Progenitor cell of endocrine pancreas (in vitro differentiated cells): Measurements from ENCODE around the gene TPO. TPM values are rescaled to one million over a fixed set of nuclear protein-coding genes. Genes with fewer than 3 reads are reported as not detected.

ENCODE experiments used
- DNase-seq: peaks from one replicate; pipeline ENCODE4 v3.0.0; 2021; ENCODE audit warnings: low spot score; ENCODE audit not compliant: unreplicated experiment
- H3K27ac Mint-ChIP-seq: 2 replicates; pipeline ENCODE4 v1.8.0; 2021; ENCODE audit warnings: mild to moderate bottlenecking, moderate library complexity, mixed read lengths
- H3K27me3 Mint-ChIP-seq: 2 replicates; pipeline ENCODE4 v1.8.0; 2021; ENCODE audit warnings: mixed read lengths
- H3K36me3 Mint-ChIP-seq: 2 replicates; pipeline ENCODE4 v1.8.0; 2022; ENCODE audit warnings: mixed read lengths; ENCODE audit not compliant: insufficient read depth
- H3K4me1 Mint-ChIP-seq: 2 replicates; pipeline ENCODE4 v1.8.0; 2021; ENCODE audit warnings: low read depth, mixed read lengths
- H3K4me3 Mint-ChIP-seq: 2 replicates; pipeline ENCODE4 v1.8.0; 2021; ENCODE audit warnings: low read depth, mild to moderate bottlenecking, moderate library complexity, mixed read lengths
- H3K9me3 Mint-ChIP-seq: 2 replicates; pipeline ENCODE4 v1.8.0; 2021; ENCODE audit warnings: low read depth, mixed read lengths
- total RNA-seq: library from RNA; stranded (reverse); gene quantifications from 2 replicates; pipeline ENCODE4 v1.2.1, GENCODE V29; 2021
- TF ChIP-seq, protein P1 (sequence below): fragments of 200-600 bp; sonication (generic); IDR thresholded peaks from one replicate; pipeline ENCODE4 v1.5.0; 2021; ENCODE audit warnings: antibody characterized with exemption, mild to moderate bottlenecking; ENCODE audit not compliant: unreplicated experiment

TPO gene
- total RNA-seq, 1 donor from 2014 or later: not detected

DNA sequence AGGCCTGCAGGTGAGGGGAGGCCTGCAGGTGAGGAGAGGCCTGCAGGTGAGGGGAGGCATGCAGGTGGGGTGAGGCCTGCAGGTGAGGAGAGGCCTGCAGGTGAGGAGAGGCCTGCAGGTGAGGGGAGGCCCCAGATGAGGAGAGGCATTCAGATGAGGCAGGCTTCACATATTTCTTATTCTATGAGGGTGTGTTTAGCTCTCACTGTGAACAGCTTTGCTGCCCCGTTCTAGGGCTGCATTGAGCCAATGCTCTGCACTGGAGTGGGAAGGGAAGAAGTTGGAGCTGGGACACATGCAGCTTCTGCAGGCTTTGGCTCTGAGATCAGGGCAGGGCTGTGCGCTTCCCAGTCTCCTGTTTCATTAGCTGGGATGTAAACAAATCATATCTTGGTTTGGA is 19.5 kb downstream of the TPO start:
- H3K9me3 Mint-ChIP-seq: no peaks in the 10 kb centered on the region
- TF ChIP-seq, protein P1, sequence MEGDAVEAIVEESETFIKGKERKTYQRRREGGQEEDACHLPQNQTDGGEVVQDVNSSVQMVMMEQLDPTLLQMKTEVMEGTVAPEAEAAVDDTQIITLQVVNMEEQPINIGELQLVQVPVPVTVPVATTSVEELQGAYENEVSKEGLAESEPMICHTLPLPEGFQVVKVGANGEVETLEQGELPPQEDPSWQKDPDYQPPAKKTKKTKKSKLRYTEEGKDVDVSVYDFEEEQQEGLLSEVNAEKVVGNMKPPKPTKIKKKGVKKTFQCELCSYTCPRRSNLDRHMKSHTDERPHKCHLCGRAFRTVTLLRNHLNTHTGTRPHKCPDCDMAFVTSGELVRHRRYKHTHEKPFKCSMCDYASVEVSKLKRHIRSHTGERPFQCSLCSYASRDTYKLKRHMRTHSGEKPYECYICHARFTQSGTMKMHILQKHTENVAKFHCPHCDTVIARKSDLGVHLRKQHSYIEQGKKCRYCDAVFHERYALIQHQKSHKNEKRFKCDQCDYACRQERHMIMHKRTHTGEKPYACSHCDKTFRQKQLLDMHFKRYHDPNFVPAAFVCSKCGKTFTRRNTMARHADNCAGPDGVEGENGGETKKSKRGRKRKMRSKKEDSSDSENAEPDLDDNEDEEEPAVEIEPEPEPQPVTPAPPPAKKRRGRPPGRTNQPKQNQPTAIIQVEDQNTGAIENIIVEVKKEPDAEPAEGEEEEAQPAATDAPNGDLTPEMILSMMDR: no peak
- no peak for DNase-seq
- no peaks in the 10 kb centered on the region for H3K36me3 Mint-ChIP-seq
- no peaks in the 10 kb centered on the region for H3K27me3 Mint-ChIP-seq
- H3K27ac Mint-ChIP-seq: no peak overlapping the region
- no peak overlapping the region for H3K4me3 Mint-ChIP-seq
- no peaks in the 10 kb centered on the region for H3K4me1 Mint-ChIP-seq

DNA sequence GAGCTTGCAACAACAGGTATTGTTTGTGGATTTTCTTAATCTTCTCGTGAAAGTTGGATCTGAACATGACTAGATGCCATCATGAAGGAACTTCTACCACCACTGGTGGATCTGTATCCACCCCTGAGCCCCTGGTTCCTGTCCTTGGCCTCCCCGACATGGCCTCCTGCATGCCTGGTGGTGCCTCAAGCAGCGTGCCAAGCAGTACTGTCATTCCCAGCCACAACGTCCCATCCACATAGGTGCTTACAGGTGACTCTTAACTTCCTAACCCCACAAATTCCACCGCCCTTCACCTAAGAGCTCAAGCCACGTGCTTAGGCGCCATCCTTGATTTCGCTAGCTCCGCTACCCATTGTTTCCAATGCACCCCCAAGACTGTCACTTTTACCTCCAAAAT is 23.1 kb downstream of the TPO start:
- TF ChIP-seq, protein P1: no peak
- Mint-ChIP-seq H3K27ac (no peak overlapping the region), H3K4me3 (no peak overlapping the region), H3K9me3 (no peaks in the 10 kb centered on the region), H3K36me3 (no peaks in the 10 kb centered on the region), H3K27me3 (no peaks in the 10 kb centered on the region), H3K4me1 (no peaks in the 10 kb centered on the region)
- no peak for DNase-seq

DNA sequence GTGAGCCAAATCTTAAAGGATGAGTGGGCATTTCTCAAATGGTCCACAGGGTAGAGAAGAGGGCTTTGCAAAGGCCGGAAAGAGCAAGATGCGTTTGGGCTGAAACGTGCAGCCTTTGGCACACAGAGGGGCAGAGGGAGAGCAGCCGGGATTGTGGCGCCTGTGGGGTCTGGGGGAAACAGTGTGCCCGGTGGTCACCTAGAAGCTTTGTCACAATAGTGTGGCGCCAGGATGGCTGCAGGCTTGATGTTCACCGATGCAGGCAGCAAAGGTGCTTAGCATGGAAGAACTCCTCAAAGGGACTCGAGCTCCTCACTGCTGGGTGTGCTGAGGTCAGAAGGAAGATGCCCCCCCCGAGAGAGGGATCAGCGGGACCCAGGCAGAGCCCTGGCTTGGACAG is 23.8 kb downstream of the TPO start:
- Mint-ChIP-seq H3K4me3 (no peak overlapping the region), H3K27ac (no peak overlapping the region)

DNA sequence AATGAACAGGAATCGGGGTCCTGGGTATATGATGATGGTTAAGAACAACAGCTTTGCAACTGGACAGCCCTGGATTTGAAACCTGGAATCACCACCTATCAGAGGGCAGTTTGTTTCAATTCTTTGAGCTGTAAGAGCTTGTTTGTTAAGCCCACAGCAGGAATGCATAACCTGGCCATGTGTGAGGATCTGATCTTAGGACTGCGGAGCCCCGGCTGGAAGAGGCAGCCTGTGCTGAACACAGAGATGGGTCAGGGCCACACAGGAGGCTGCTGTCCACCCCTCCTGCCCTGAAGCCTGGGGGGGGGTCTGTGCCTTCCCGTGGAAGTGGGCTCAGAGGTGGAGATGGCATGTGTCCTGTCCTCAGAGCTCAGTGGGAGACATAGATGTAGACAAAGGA is 24.3 kb downstream of the TPO start:
- no peaks in the 10 kb centered on the region for H3K27me3 Mint-ChIP-seq
- H3K4me1 Mint-ChIP-seq: no peaks in the 10 kb centered on the region
- H3K4me3 Mint-ChIP-seq: no peak overlapping the region
- DNase-seq: no peak
- H3K9me3 Mint-ChIP-seq: peaks cover 3% of the 10 kb centered on the region
- H3K27ac Mint-ChIP-seq: no peak overlapping the region
- TF ChIP-seq, protein P1: no peak
- H3K36me3 Mint-ChIP-seq: no peaks in the 10 kb centered on the region

More for the DNA sequence above, 23.8 kb downstream of the TPO start:
- H3K9me3 Mint-ChIP-seq: peaks cover 2% of the 10 kb centered on the region
- H3K4me1 Mint-ChIP-seq: no peaks in the 10 kb centered on the region
- TF ChIP-seq, protein P1: no peak
- H3K27me3 Mint-ChIP-seq: no peaks in the 10 kb centered on the region
- no peak for DNase-seq
- no peaks in the 10 kb centered on the region for H3K36me3 Mint-ChIP-seq

DNA sequence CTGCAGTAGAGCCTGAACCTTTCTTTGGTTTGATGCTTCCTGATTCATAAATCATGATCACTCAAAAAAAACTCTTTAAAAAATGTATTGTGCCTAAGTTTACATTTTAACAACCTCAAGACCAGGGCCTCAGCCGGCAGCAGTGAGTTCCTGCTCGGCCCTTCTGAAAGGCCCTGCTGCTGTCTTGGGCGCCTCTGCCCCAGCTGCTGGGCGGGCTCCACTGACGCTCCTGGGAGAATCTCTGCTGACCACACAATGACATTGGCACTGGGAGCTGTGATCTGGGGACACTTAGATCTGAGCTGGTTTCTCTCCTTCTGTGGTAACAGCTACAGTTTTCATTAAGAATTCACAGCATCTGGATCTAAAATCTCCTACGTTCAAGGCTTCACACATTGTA is 25.7 kb downstream of the TPO start:
- H3K27me3 Mint-ChIP-seq: peaks cover 2% of the 10 kb centered on the region
- no peak overlapping the region for H3K27ac Mint-ChIP-seq

More for the DNA sequence above, 25.7 kb downstream of the TPO start:
- Mint-ChIP-seq H3K4me3 (no peak overlapping the region), H3K4me1 (no peaks in the 10 kb centered on the region), H3K9me3 (peaks cover 3% of the 10 kb centered on the region), H3K36me3 (no peaks in the 10 kb centered on the region)
- TF ChIP-seq, protein P1: no peak
- DNase-seq: no peak
